GM18507 (cell line): ENCODE results near the gene SBK3.
"Not testable (repeated sequence)": the region's sequence is repeated elsewhere in the genome, so short reads cannot be mapped to it uniquely, and the experiment has no call there.

Experiments
- DNase-seq: peaks from one replicate; pipeline ENCODE4 v3.0.0; 2011; ENCODE audit warnings: low read depth; ENCODE audit not compliant: insufficient read length; ENCODE audit errors: extremely low spot score
- FAIRE-seq: peaks from 2 replicates; lab custom pipeline; 2011; peaks lifted over from hg19 to GRCh38; lab: Jason Lieb, UNC

Gene SBK3, protein sequence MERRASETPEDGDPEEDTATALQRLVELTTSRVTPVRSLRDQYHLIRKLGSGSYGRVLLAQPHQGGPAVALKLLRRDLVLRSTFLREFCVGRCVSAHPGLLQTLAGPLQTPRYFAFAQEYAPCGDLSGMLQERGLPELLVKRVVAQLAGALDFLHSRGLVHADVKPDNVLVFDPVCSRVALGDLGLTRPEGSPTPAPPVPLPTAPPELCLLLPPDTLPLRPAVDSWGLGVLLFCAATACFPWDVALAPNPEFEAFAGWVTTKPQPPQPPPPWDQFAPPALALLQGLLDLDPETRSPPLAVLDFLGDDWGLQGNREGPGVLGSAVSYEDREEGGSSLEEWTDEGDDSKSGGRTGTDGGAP

DNA sequence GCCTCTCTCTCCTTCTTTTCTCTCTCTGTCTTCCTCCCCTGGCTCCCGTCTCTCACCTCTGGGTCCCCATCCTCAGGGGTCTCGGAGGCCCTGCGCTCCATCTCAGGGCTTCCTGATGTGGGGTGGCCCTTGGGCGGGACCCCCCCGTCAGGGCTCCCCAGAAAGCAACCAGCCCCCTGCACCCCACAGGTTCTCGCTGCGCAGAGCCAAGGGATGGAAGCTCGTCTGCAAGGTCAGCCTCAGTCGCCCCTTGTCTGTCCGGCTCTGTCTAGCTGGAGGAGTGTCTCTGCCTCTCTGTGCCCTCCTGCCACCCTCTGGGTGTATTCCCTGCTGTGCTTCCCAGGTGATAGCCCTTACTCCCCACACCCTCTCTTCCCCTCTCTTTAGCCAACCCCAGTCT lies at the start of gene SBK3:
Gene SBK3 (minus strand): TSS at position 101 of the 400 bp plus-strand sequence. CDS start 0 bp downstream, at position 101.
- FAIRE-seq, result no peak

GRCh38 chr19:55593096-55593772 lies 47.9 kb upstream of the SBK3 start:
- DNase-seq, result no peak
- FAIRE-seq, result no peak

More for the DNA sequence above, at the start of gene SBK3:
- DNase-seq, result no peak

GRCh38 chr19:55592391-55593090 lies 47.2 kb upstream of the SBK3 start:
- no peak for DNase-seq
- FAIRE-seq, result no peak

GRCh38 chr19:55591555-55591954 lies 46.2 kb upstream of the SBK3 start:
- no peak for FAIRE-seq
- no peak for DNase-seq

DNA sequence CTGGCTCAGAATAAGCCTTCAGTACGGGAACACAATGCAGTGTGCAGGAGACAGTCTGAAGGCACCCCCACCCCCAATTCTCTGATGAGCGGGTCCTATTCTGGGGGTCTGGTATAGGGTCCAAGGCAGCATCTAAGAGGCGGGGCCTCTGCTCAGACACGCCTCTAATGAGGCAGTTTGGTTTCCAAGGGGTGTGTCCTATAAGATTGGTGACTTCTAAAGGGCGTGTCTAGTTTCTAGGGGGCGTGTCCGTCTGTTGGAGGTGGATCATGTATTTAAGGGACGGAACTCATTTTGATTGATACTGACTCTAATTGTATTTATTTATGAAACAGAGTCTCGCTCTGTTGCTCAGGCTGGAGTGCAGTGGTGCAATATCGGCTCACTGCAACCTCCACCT lies 45.3 kb upstream of the SBK3 start:
- no peak for DNase-seq
- no peak for FAIRE-seq

GRCh38 chr19:55590109-55590508 lies 44.8 kb upstream of the SBK3 start:
- FAIRE-seq, result no peak
- DNase-seq, result no peak

DNA sequence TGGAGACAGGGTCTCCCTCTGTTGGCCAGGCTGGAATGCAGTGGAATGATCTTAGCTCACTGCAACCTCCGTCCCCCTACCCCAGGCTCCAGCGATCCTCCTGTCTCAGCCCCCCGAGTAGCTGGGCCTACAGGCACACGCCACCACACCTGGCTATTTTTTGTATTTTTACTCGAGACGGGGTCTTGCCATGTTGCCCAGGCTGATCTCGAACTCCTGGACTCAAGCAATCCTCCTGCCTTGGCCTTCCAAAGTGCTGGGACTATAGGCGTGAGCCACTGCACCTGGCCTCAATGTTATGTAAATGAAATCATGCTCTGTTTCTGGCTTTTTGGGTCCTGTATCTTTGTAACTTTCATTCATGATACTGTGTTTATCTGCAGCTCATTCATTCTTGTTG lies 43.4 kb upstream of the SBK3 start:
- no peak for FAIRE-seq
- no peak for DNase-seq

DNA sequence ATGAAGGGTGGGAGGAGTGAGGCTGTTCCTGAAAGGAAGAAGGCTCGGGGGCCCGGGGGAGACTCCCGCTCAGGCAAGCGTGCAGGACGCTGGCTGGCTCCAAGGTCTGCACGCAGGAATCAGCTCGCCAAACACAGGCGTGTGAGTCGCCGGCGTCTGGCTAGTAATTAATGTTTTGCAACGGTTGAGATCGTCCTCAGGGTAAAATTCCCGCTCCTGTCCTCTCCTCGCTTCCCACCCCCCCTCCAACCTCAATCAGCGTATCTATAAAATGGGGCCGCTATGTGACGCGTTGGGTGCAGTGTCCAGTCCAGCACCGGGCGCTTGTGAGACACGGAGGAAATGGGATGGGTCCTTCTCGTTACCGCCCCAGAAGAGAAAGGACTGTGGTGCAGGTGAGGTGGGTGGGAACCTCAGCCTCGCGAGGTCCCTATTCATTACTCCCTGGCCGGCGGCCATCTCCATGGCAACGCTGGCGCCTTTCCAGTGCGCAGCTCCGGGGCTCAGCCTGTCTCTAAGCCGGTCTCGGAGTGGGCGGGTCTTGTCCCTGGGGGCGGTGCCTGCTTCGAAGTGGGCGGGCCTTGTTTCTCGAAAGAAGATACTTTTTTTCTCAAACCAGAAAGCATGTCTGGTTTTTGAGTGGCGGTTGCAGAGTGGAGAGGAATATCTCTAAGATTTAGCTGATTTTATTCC lies 41.8 kb upstream of the SBK3 start:
- FAIRE-seq (peak; percentile 92), DNase-seq (peak; percentile 94)

DNA sequence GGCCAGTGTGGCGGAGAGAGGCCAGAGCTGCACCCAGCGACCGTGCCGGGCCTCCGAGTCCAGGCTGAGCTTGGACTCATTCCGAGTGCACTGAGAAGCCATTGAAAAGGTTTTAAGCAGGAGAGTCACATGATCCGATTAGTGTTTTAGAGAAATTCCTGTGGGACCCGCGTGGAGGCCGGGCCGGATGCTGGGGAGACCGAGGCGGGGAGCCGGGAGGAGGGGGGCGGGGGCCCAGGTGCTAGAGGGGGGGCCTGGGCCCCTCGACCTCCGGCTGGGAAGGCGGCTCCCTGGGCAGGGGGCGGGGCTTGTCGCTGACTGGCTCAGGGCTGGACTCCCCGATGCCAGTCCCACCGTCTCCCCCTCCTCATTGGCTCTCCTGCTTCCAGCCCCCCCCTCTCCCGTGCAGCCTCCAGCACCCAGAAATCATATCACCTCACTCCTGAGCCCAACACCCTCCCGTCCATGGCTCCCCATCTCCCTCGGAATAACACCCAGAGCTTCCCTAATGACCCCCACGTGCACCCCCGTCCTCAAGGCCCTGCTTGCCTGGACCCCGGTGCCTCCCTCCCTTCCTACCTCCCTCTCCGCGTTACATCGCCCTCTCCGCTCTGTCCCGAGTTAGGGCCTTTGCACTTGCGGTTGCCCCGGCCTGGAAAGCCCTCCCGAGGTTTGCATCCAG lies 40.5 kb upstream of the SBK3 start:
- FAIRE-seq, result no peak
- no peak for DNase-seq

GRCh38 chr19:55584871-55585270 lies 39.5 kb upstream of the SBK3 start:
- no peak for FAIRE-seq

DNA sequence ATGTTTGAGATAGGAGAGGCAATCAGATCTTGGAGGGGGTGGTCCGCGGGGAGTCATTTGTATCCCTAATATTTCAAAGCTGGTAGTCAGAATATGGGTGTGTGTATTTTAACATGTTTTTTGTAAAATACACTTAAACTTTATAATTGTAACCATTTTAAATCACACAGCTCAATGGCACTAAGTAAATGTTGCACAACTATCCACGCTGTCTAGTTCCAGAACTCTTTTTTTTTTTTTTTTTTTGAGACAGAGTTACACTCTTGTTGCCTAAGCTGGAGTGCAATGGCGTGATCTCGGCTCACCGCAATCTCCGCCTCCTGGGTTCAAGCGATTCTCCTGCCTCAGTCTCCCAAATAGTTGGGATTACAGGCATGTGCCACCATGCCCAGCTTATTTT lies 38.6 kb upstream of the SBK3 start:
- DNase-seq, FAIRE-seq: not testable (repeated sequence)

More at GRCh38 chr19:55584871-55585270, 39.5 kb upstream of the SBK3 start:
- DNase-seq, result no peak

DNA sequence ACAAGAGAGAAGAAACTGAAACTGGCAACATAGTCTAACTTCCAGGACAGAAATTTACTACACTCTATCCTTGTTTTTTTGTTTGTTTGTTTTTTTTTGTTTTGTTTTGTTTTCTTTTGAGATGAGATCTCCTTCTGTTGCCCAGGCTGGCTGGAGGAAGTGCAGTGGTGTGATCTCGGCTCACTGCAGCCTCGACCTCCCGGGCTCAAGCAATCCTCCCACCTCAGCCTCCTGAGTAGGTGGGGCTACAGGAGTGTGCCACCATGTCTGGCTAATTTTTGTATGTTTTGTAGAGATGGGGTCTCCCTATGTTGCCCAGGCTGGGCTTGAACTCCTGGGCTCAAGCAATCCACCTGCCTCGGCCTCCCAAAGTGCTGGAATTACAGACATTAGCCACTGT lies 36.9 kb upstream of the SBK3 start:
- not testable (repeated sequence) for DNase-seq, FAIRE-seq

- DNase-seq, result no peak
- FAIRE-seq, result no peak
Measured at GRCh38 chr19:55581823-55582223, 36.5 kb upstream of the SBK3 start.

- FAIRE-seq (peak; percentile 42), DNase-seq (no peak)
Measured at GRCh38 chr19:55581145-55581822, 35.9 kb upstream of the SBK3 start.

GRCh38 chr19:55580628-55581144 lies 35.3 kb upstream of the SBK3 start, which contains the start of gene ZNF579:
Gene ZNF579, minus strand, starts transcription at chr19:55580848. Its CDS starts 1,209 bp downstream, at chr19:55579639.
- DNase-seq (peak; percentile 83), FAIRE-seq (peak; percentile 81)

DNA sequence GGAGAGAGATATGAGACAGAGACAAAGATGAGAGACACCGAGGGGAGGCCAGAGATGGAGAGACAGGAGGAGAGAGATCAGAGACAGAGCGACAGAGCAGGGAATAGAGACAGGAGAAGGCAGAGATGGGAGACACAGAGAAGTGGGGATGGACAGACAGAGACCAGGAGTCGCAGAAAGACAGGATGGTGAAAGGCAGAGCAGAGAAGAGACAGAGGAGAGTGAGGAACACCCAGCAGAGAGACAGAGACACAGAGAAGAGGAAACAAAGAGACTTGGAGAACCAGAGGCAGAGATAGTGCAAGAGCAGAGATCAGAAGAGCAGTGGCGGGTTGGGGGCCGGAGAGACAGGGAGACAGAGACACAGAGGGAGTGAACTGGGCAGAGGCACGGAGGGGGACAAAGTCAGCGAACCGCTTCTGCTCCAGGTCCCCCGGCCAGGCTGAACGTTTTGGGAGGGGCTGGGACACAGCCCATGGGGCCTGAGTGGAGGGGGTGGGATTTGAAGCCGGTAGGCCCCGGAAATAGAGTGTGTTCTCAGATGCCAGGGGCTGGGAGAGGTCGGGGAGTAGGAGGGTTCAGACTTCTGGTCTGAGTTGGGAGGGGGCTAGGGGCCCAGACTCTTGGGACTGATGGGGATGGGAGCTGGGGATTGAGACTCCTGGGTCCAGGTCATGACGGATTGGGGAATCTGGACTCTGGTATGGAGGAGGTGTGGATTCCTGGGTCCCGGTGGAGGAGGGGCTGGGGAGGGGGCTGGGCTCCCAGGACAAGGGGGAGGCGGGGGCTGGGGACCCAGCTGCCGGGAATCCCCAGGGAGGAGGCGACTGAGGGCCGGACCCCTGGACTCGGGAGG lies 34.7 kb upstream of the SBK3 start:
- DNase-seq (no peak), FAIRE-seq (peak; percentile 12)
